GM19193 (cell line): Measurements from ENCODE around the gene BEST4.
A peak's percentile ranks its signal among the peaks of the same experiment; 100 is the strongest.

Experiments used
- POLR2A ChIP-seq: IDR thresholded peaks from 4 replicates; pipeline ENCODE4 v1.6.1; 2011; ENCODE audit not compliant: insufficient read depth, insufficient read length; ENCODE audit errors: extremely low read depth

Gene BEST4

GRCh38 chr1:44808063-44808937 lies 20.3 kb upstream of the BEST4 start, which contains the start of gene BTBD19:
BTBD19 (plus strand) TSS chr1:44808523; CDS start chr1:44808821, 298 bp downstream.
- TF ChIP-seq POLR2A = no peak

- TF ChIP-seq POLR2A = peak; percentile 51
Measured at GRCh38 chr1:44807364-44808062, 19.5 kb upstream of the BEST4 start.

DNA sequence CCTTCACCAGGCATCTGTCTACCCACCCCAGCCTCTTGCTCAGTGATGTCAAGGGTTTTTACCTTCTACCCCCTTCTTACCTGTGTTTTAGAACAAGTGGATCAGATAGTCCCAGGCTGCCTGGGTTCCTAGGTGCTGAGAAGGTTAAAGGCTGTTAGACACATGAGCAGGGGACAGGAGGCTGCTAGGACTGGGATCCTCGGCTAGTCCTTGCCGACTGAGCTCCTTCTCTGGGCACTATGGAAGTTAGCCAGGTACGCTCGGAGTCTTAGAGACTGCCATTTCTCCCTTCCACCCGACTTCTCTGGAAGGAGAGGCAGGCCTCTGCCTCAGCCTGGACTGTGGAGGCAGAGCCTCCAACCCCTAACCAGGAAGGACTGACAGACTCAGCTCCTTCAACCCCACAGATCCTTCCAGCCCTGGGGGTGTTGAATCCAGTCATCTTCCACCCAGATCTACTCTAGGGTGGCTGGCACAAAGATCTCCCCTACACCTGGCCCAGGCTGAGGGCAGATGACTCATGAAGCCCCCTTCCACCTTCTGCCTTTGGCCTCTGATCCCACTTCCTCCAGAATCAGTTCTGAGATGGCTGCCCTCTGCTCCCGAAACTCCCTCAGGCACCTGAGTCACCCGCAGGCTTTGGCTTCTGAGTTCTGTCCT lies 18.9 kb upstream of the BEST4 start, which contains the start of gene DYNLT4:
TSS of gene DYNLT4 (minus strand) at position 648 of the 660 bp plus-strand sequence. CDS start 683 bp downstream, outside the sequence.
- TF ChIP-seq POLR2A = no peak

DNA sequence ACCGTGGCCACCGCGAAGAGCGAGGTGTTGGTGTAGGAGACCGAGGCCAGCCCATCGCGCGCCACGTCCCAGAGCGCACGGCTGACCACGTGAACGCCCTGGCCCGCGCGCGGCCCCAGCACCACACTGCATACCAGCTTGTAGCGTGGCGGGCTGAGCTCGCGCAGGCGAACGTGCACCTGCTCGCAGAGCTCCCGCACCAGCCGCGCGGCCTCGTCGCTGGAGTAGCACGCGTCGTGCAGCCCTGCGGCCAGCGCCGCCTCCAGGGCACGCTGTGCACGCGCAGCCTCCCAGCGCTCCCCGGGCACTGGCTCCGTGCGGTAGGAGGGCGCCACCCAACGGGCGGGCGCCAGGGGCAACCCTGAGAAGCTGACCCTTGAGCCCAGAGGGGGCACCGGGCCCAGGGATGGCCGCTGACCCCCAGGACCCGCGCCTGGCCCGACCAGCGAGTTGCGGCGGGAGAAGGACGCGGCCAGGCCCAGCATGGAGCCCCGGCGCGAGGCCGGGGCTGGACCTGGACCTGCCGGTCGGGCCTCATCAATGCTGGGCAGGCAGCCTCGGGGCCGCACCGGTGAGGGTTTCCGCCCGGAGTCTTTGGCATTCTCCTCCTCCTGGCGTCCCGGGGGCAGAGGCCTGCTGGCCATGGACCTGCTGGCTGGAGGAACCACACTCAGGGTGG lies 18.2 kb upstream of the BEST4 start:
- no peak for TF ChIP-seq POLR2A

DNA sequence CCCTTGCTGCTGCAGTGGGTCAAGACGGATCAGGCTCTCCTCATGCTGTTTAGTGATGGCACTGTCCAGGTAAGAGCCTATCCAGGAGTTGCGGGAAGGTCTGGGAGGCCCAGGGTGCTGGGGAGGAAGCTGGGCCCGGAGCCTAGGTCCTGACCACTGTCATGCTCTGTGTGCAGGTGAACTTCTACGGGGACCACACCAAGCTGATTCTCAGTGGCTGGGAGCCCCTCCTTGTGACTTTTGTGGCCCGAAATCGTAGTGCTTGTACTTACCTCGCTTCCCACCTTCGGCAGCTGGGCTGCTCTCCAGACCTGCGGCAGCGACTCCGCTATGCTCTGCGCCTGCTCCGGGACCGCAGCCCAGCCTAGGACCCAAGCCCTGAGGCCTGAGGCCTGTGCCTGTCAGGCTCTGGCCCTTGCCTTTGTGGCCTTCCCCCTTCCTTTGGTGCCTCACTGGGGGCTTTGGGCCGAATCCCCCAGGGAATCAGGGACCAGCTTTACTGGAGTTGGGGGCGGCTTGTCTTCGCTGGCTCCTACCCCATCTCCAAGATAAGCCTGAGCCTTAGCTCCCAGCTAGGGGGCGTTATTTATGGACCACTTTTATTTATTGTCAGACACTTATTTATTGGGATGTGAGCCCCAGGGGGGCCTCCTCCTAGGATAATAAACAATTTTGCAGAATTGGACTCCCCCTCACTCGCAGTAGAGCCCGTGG lies 17.5 kb upstream of the BEST4 start:
- TF ChIP-seq POLR2A = no peak

DNA sequence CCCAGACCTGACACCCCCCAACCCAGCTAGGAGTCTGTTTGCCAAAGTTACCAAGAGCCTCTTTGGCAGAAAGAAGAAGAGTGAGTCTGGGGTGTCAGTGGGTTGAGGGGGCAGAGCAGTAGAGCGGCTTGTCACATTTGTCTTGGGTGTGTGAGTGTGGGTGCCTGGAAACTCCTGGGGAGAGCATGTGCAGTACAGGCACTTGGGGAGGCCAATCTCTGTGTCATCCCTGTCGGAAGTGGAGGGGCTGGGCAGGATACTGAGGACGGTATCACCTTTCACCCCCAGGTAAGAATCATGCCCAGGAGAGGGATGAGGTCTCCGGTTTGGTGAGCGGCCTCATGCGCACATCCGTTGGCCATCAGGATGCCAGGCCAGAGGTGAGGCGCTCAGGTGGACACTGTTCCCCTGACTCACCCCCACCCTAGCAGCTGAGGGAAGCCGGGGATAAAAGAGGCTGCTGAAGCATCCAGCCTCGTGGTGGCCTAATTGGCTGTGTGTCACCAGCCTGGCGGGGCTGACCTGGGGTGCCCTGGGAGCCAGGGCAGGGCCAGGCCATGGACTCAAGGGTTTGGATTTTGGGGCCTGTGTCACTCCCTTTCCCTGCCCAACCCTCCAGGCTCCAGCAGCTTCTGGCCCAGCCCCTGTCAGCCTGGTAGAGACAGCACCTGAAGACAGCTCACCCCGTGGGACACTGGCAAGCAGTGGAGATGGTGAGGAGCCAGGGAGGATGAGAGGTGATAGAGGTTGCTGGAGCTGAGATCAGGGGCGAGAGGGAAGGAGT lies 15.5 kb upstream of the BEST4 start:
- no peak for TF ChIP-seq POLR2A

DNA sequence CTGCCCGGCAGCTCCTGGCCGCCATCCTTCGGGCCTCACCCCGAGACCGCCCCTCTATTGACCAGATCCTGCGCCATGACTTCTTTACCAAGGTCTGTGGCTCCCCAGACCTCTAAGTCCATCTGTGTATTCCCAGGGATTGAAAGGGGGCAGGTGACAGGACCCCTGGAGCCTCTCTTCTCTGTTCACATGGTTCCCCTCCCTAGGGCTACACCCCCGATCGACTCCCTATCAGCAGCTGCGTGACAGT lies 15.0 kb upstream of the BEST4 start:
- TF ChIP-seq POLR2A = no peak

DNA sequence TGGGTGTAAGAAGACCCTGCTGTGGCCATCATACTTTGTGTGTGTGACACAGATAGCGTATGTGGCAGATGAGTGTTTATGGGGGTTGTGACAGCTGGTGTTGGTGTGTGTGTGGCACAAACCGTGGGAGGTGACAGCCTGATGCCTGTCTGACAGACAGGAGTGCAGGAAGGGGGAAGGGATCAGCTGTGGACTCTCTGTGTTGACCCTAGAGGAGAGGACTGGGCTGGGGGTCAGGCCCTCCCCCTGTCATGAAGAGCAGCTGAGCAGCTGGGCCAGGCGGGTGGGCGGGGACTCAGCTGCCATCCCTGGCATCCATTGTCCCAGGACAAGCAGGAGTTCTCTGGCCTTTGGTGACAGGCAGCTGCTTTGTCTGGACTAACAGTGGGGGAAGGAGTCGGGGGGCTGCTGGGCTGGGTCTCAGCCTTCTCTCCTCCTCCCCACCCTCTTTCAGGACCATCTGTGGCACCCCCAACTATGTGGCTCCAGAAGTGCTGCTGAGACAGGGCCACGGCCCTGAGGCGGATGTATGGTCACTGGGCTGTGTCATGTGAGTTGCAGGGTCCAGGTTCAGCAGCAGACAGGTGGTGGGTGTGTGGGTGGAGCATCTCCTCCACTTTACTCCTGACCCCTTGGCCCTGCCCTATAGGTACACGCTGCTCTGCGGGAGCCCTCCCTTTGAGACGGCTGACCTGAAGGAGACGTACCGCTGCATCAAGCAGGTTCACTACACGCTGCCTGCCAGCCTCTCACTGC lies 14.5 kb upstream of the BEST4 start:
- no peak for TF ChIP-seq POLR2A

DNA sequence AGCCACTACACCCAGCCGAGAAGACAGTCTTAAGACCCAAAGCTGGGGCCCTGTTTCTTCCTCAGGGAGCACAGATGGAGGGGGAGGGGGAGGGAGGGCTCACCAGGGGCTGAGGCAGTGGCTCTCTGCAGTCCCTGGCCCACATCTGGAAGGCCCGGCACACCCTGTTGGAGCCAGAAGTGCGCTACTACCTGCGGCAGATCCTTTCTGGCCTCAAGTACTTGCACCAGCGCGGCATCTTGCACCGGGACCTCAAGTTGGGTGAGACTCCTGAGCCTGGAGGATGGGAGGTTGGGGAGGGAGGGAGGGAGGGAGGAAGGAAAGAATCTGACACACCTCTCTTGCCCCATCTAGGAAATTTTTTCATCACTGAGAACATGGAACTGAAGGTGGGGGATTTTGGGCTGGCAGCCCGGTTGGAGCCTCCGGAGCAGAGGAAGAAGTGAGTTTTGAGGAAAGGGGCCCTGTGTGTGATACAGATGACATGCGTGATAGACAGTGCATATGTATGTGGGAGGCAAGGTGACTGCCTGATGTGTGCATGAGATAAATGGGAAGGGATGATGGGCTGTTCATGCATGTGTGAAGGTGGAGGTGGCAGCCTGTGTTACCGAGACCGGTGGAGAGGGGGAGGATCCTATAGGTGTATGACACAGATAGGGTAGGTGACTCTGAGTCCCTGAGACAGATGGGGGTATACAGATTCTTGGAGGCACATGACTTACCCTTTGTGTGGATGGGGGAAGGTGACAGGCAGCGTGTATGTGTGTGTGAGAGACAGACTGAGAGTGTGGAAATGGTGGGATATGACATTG lies 13.7 kb upstream of the BEST4 start:
- TF ChIP-seq POLR2A = no peak

- peak; percentile 96 for TF ChIP-seq POLR2A
Measured at GRCh38 chr1:44799770-44800584, 12.0 kb upstream of the BEST4 start, which contains the start of gene PLK3. PLK3 (plus strand) TSS chr1:44800377; CDS start chr1:44800464, 87 bp downstream.

DNA sequence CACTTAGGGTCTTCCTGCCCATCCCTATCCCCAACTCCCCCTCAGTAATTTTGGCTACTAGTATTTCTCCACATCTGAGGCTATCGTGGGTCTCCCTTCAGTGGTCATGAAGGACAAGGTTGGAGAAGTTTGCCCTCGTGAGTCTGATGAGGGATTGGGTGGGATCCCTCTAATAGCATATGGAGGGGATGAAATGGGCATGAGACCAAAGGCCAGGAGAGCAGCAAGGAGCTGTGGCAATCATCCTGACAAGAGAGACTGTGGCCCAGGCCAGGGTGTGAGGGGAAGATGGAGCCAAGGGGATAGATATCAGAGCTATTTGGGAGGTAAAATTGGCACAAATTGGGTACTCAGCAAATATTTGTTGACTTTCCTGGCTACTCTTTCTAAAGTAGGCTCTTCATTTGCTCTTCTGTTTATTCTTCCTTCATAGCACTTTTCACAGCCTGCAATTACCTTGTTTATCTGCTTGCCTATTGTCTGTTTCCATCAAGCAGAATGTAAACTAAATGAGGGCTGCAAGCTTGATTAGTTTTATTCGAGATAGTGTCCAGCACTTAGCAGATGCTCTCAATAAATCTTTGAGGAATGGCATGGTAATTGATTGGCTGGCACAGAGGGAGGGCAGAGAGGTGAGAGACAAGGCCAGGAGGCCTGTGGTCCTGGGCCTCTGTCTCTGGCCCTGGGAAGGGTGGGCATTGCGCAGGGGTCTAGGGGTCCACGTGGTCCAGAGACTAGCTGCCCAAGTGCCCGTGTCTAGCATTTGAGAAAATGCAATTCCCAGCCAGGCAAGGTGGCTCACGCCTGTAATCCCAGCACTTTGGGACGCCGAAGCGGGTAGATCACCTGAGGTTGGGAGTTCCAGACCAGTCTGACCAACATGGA lies 10.8 kb upstream of the BEST4 start:
- TF ChIP-seq POLR2A = no peak
